ENCODE data around the gene TMEM179. TPM values are rescaled to one million over a fixed set of nuclear protein-coding genes. Genes with fewer than 3 reads are reported as not detected.

TMEM179 gene
- polyA plus RNA-seq, 1 donor (not counting 4 experiments of a cell fraction or from before 2014, with no cell fraction given), result not detected

DNA sequence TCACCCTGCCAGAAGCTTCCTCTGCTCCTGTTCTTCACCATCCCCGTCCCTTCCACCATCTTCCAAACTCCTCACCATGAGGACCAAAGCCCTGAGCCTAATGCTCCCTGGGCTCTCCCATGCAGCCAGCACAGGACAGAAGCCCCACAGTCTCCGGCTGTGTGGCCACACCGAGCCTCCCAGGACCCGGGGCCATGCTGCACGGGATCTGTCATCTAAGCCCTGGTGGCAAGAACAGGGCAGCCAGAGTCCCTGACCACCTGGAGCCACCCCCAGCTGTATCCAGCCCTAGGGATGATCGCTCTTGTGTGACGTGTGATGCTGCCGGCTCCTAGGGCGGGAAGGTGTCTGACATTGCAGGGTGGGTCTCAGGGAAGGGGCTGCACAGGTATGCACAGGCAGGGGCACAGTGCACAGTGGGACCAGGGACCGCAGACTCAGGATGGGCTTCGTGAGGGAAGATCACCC, 8.1 kb downstream of the TMEM179 start:
- Histone ChIP-seq H3K4me3 (ENCODE audit: control insufficient read depth in 2 of 3, extremely low read depth in 1 of 3, insufficient read depth in 2 of 3, low read depth in 1 of 3, low read length in 3 of 3) (no peak overlapping the region), H3K36me3 (ENCODE audit: control insufficient read depth in 2 of 2, extremely low read depth in 1 of 2, insufficient read depth in 2 of 2, low read length in 2 of 2) (no peaks in the 10 kb centered on the region), H3K9me3 (ENCODE audit: control insufficient read depth, low read depth, low read length) (no peaks in the 10 kb centered on the region), H3K9ac (ENCODE audit: control insufficient read depth, extremely low read depth, insufficient read depth, low read length) (no peak overlapping the region), H3K79me2 (ENCODE audit: control insufficient read depth, insufficient read depth, low read length) (no peaks in the 10 kb centered on the region), H3K9me1 (ENCODE audit: control insufficient read depth, extremely low read depth, insufficient read depth, low read length) (no peaks in the 10 kb centered on the region), H3K27me3 (ENCODE audit: control insufficient read depth, extremely low read depth, insufficient read depth, low read length) (no peaks in the 10 kb centered on the region), H4K20me1 (ENCODE audit: control insufficient read depth, extremely low read depth, insufficient read depth, low read length) (peaks cover 2% of the 10 kb centered on the region), H3K4me1 (ENCODE audit: control insufficient read depth, extremely low read depth, insufficient read depth, low read length) (no peaks in the 10 kb centered on the region), H3K4me2 (ENCODE audit: control insufficient read depth, extremely low read depth, insufficient read depth, low read depth, low read length) (no peak overlapping the region), H3K27ac (ENCODE audit: control insufficient read depth, insufficient read depth, low read length) (no peak overlapping the region), H2AFZ (ENCODE audit: control insufficient read depth, low read length) (no peak overlapping the region)
- DNase-seq (ENCODE audit: low read depth, low spot score), result no peak
- no peak for FAIRE-seq
- TF ChIP-seq, protein P1, sequence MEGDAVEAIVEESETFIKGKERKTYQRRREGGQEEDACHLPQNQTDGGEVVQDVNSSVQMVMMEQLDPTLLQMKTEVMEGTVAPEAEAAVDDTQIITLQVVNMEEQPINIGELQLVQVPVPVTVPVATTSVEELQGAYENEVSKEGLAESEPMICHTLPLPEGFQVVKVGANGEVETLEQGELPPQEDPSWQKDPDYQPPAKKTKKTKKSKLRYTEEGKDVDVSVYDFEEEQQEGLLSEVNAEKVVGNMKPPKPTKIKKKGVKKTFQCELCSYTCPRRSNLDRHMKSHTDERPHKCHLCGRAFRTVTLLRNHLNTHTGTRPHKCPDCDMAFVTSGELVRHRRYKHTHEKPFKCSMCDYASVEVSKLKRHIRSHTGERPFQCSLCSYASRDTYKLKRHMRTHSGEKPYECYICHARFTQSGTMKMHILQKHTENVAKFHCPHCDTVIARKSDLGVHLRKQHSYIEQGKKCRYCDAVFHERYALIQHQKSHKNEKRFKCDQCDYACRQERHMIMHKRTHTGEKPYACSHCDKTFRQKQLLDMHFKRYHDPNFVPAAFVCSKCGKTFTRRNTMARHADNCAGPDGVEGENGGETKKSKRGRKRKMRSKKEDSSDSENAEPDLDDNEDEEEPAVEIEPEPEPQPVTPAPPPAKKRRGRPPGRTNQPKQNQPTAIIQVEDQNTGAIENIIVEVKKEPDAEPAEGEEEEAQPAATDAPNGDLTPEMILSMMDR (optimal IDR thresholded peaks at IDR 0.05 in 1 of 3, IDR thresholded peaks at IDR 0.05 in 1 of 3, conservative IDR thresholded peaks at IDR 0.05 in 1 of 3; ENCODE audit: extremely low read depth in 1 of 3, insufficient read depth in 2 of 3, low read length in 3 of 3), result no peak
- TF ChIP-seq EZH2 (IDR thresholded peaks at IDR 0.05; ENCODE audit: low read length), result no peak
- dilution Hi-C loops (cut with MboI; ENCODE audit: extremely low pct_ligation_motif_present, low sequenced_read_pairs), result no loop called here

DNA sequence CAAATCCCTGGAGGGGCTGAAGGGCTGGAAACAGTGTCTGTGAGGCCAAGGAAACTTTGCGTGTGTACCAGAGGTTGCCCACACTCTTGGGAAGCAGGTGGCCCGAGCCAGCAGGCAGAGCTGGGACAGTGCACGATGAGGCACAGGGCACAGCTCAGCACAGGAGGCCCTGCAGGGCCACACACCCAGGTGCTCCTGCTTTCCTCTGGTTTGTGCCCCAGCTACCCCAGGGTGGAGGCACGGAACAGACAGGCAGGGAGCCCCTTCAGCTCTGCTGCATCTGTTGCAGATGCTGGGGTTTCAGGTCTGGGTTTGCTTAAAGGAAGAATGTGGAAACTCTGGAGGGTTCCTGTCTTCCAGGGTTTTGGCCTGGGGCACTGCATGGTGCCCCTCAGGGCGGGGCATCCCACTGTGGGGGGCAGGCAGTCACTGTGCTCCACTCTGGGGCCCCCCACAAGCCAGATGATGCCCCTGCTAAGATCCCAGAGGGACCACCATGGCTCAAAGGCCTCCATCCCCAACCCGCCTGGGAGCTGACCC, 8.6 kb downstream of the TMEM179 start:
- Histone ChIP-seq H3K4me3 (ENCODE audit: control insufficient read depth in 2 of 3, extremely low read depth in 1 of 3, insufficient read depth in 2 of 3, low read depth in 1 of 3, low read length in 3 of 3) (no peak overlapping the region), H3K9me3 (ENCODE audit: control insufficient read depth, low read depth, low read length) (no peaks in the 10 kb centered on the region), H3K4me1 (ENCODE audit: control insufficient read depth, extremely low read depth, insufficient read depth, low read length) (no peaks in the 10 kb centered on the region), H2AFZ (ENCODE audit: control insufficient read depth, low read length) (no peak overlapping the region), H4K20me1 (ENCODE audit: control insufficient read depth, extremely low read depth, insufficient read depth, low read length) (peaks cover 2% of the 10 kb centered on the region), H3K36me3 (ENCODE audit: control insufficient read depth in 2 of 2, extremely low read depth in 1 of 2, insufficient read depth in 2 of 2, low read length in 2 of 2) (no peaks in the 10 kb centered on the region), H3K9ac (ENCODE audit: control insufficient read depth, extremely low read depth, insufficient read depth, low read length) (no peak overlapping the region), H3K9me1 (ENCODE audit: control insufficient read depth, extremely low read depth, insufficient read depth, low read length) (no peaks in the 10 kb centered on the region), H3K27me3 (ENCODE audit: control insufficient read depth, extremely low read depth, insufficient read depth, low read length) (no peaks in the 10 kb centered on the region), H3K4me2 (ENCODE audit: control insufficient read depth, extremely low read depth, insufficient read depth, low read depth, low read length) (no peak overlapping the region), H3K27ac (ENCODE audit: control insufficient read depth, insufficient read depth, low read length) (no peak overlapping the region), H3K79me2 (ENCODE audit: control insufficient read depth, insufficient read depth, low read length) (no peaks in the 10 kb centered on the region)
- dilution Hi-C loops (cut with MboI; ENCODE audit: extremely low pct_ligation_motif_present, low sequenced_read_pairs), result no loop called here
- no peak for TF ChIP-seq EZH2 (IDR thresholded peaks at IDR 0.05; ENCODE audit: low read length)
- TF ChIP-seq, protein P1 (optimal IDR thresholded peaks at IDR 0.05 in 1 of 3, IDR thresholded peaks at IDR 0.05 in 1 of 3, conservative IDR thresholded peaks at IDR 0.05 in 1 of 3; ENCODE audit: extremely low read depth in 1 of 3, insufficient read depth in 2 of 3, low read length in 3 of 3), result no peak
- DNase-seq (ENCODE audit: low read depth, low spot score) (no peak), FAIRE-seq (no peak)
